Measurements from ENCODE around the gene LMO7. TPM values are rescaled to one million over a fixed set of nuclear protein-coding genes. Genes with fewer than 3 reads are reported as not detected.

LMO7 gene
- total RNA-seq, 4 donors from 2014 or later, result 60.5 to 108 (median 75.6) TPM

- no peak overlapping the region for H3K4me3 ChIP-seq (ENCODE audit: low read depth, poor library complexity, severe bottlenecking)
- no peak for DNase-seq (ENCODE audit: low spot score in 2 of 2)
- WGBS, 2 donors, result 76 to 77% methylated on average over 9 of the region's 9 CpGs
- no peak for TF ChIP-seq CTCF (IDR thresholded peaks at IDR 0.05)
- no peak for TF ChIP-seq POLR2A (IDR thresholded peaks at IDR 0.05)
- intact Hi-C loops (cut with DNase I; ENCODE audit: low total_unique reads), result loop anchor here (10.0 kb wide), 1 partner anchor 1107 kb away; no protein-coding TSS in a partner anchor
Measured at GRCh38 chr13:75867379-75868117, 231.4 kb downstream of the LMO7 start.

- no peak for TF ChIP-seq CTCF (IDR thresholded peaks at IDR 0.05)
- no peak for TF ChIP-seq POLR2A (IDR thresholded peaks at IDR 0.05)
- intact Hi-C loops (cut with DNase I; ENCODE audit: low total_unique reads), result loop anchor here (10.0 kb wide), 2 partner anchors 1045 to 1105 kb away; no protein-coding TSS in a partner anchor
- WGBS, 2 donors, result 44 to 48% methylated on average over 4 of the region's 4 CpGs
- DNase-seq (ENCODE audit: low spot score in 2 of 2), result no peak
- H3K4me3 ChIP-seq (ENCODE audit: low read depth, poor library complexity, severe bottlenecking), result no peak overlapping the region
Measured at GRCh38 chr13:75869981-75870380, 233.9 kb downstream of the LMO7 start.

- intact Hi-C loops (cut with DNase I; ENCODE audit: low total_unique reads), result loop anchor here (10.0 kb wide), 1 partner anchor 1044 kb away; no protein-coding TSS in a partner anchor
- WGBS, 2 donors, result 36% methylated on average over 14 of the region's 14 CpGs
- DNase-seq (ENCODE audit: low spot score in 2 of 2), result no peak
- no peak for TF ChIP-seq POLR2A (IDR thresholded peaks at IDR 0.05)
- peak in 1 of 3 donors; percentile 13 for TF ChIP-seq CTCF (IDR thresholded peaks at IDR 0.05)
- no peak overlapping the region for H3K4me3 ChIP-seq (ENCODE audit: low read depth, poor library complexity, severe bottlenecking)
Measured at GRCh38 chr13:75870397-75870903, 234.3 kb downstream of the LMO7 start.

- WGBS, 2 donors, result 65 to 71% methylated on average over 6 of the region's 6 CpGs
- no peak overlapping the region for H3K4me3 ChIP-seq (ENCODE audit: low read depth, poor library complexity, severe bottlenecking)
- TF ChIP-seq POLR2A (IDR thresholded peaks at IDR 0.05), result no peak
- no peak for TF ChIP-seq CTCF (IDR thresholded peaks at IDR 0.05)
- intact Hi-C loops (cut with DNase I; ENCODE audit: low total_unique reads), result loop anchor here (10.0 kb wide), 1 partner anchor 1044 kb away; no protein-coding TSS in a partner anchor
- no peak for DNase-seq (ENCODE audit: low spot score in 2 of 2)
Measured at GRCh38 chr13:75871059-75871458, 234.9 kb downstream of the LMO7 start.

- DNase-seq (ENCODE audit: low spot score in 2 of 2), result no peak
- no peak overlapping the region for H3K4me3 ChIP-seq (ENCODE audit: low read depth, poor library complexity, severe bottlenecking)
- TF ChIP-seq POLR2A (IDR thresholded peaks at IDR 0.05) (no peak), CTCF (IDR thresholded peaks at IDR 0.05) (no peak)
- 73 to 79% methylated on average over 3 of the region's 3 CpGs for WGBS, 2 donors
- intact Hi-C loops (cut with DNase I; ENCODE audit: low total_unique reads), result loop anchor here (10.0 kb wide), 1 partner anchor 1042 kb away; no protein-coding TSS in a partner anchor
Measured at GRCh38 chr13:75872980-75873379, 236.8 kb downstream of the LMO7 start.
